Measurements from ENCODE around the gene SCAMP2.
"Not testable (repeated sequence)": the region's sequence is repeated elsewhere in the genome, so short reads cannot be mapped to it uniquely, and the experiment has no call there.

Gene SCAMP2

GRCh38 chr15:74888716-74889115 lies 15.6 kb upstream of the SCAMP2 start:
- in situ Hi-C loops (cut with HindIII; ENCODE audit: low pct_unique_long_range_greater_than_20kb, low sequenced_read_pairs): no loop called here
- DNase-seq (ENCODE audit: low read depth in 1 of 2, low spot score in 1 of 2): no peak

GRCh38 chr15:74887537-74888193 lies 14.5 kb upstream of the SCAMP2 start:
- DNase-seq (ENCODE audit: low read depth in 1 of 2, low spot score in 1 of 2); in situ Hi-C loops (cut with HindIII; ENCODE audit: low pct_unique_long_range_greater_than_20kb, low sequenced_read_pairs): not testable (repeated sequence)

More at GRCh38 chr15:74888716-74889115, 15.6 kb upstream of the SCAMP2 start:
- no peak for TF ChIP-seq JUND (IDR thresholded peaks at IDR 0.05; ENCODE audit: low read depth)

- DNase-seq (ENCODE audit: low read depth in 1 of 2, low spot score in 1 of 2): no peak
- TF ChIP-seq JUND (IDR thresholded peaks at IDR 0.05; ENCODE audit: low read depth): no peak
- in situ Hi-C loops (cut with HindIII; ENCODE audit: low pct_unique_long_range_greater_than_20kb, low sequenced_read_pairs): no loop called here
Observed at GRCh38 chr15:74885461-74885860, 12.3 kb upstream of the SCAMP2 start.

- no peak for TF ChIP-seq JUND (IDR thresholded peaks at IDR 0.05; ENCODE audit: low read depth)
Observed at GRCh38 chr15:74884428-74885223, 11.5 kb upstream of the SCAMP2 start.

GRCh38 chr15:74882528-74882927 lies 9.4 kb upstream of the SCAMP2 start:
- no peak for TF ChIP-seq JUND (IDR thresholded peaks at IDR 0.05; ENCODE audit: low read depth)
- in situ Hi-C loops (cut with HindIII; ENCODE audit: low pct_unique_long_range_greater_than_20kb, low sequenced_read_pairs): no loop called here
- DNase-seq (ENCODE audit: low read depth in 1 of 2, low spot score in 1 of 2): no peak

More at GRCh38 chr15:74884428-74885223, 11.5 kb upstream of the SCAMP2 start:
- in situ Hi-C loops (cut with HindIII; ENCODE audit: low pct_unique_long_range_greater_than_20kb, low sequenced_read_pairs): no loop called here
- no peak for DNase-seq (ENCODE audit: low read depth in 1 of 2, low spot score in 1 of 2)

GRCh38 chr15:74878273-74878672 lies 5.1 kb upstream of the SCAMP2 start:
- in situ Hi-C loops (cut with HindIII; ENCODE audit: low pct_unique_long_range_greater_than_20kb, low sequenced_read_pairs): no loop called here
- TF ChIP-seq JUND (IDR thresholded peaks at IDR 0.05; ENCODE audit: low read depth): no peak
- no peak for DNase-seq (ENCODE audit: low read depth in 1 of 2, low spot score in 1 of 2)

GRCh38 chr15:74873756-74874424 lies 725 bp upstream of the SCAMP2 start:
- in situ Hi-C loops (cut with HindIII; ENCODE audit: low pct_unique_long_range_greater_than_20kb, low sequenced_read_pairs): no loop called here
- DNase-seq (ENCODE audit: low read depth in 1 of 2, low spot score in 1 of 2): no peak

GRCh38 chr15:74872702-74873035 lies 496 bp downstream of the SCAMP2 start:
- TF ChIP-seq JUND (IDR thresholded peaks at IDR 0.05; ENCODE audit: low read depth): no peak
- in situ Hi-C loops (cut with HindIII; ENCODE audit: low pct_unique_long_range_greater_than_20kb, low sequenced_read_pairs): no loop called here

More at GRCh38 chr15:74873756-74874424, 725 bp upstream of the SCAMP2 start:
- TF ChIP-seq JUND (IDR thresholded peaks at IDR 0.05; ENCODE audit: low read depth): no peak

GRCh38 chr15:74870436-74871215 lies 2.5 kb downstream of the SCAMP2 start:
- no peak for TF ChIP-seq JUND (IDR thresholded peaks at IDR 0.05; ENCODE audit: low read depth)
- in situ Hi-C loops (cut with HindIII; ENCODE audit: low pct_unique_long_range_greater_than_20kb, low sequenced_read_pairs): no loop called here
- peak in 1 of 2 experiments; percentile 81 for DNase-seq (ENCODE audit: low read depth in 1 of 2, low spot score in 1 of 2)

More at GRCh38 chr15:74872702-74873035, 496 bp downstream of the SCAMP2 start:
- DNase-seq (ENCODE audit: low read depth in 1 of 2, low spot score in 1 of 2): no peak

- DNase-seq (ENCODE audit: low read depth in 1 of 2, low spot score in 1 of 2): no peak
- in situ Hi-C loops (cut with HindIII; ENCODE audit: low pct_unique_long_range_greater_than_20kb, low sequenced_read_pairs): no loop called here
- TF ChIP-seq JUND (IDR thresholded peaks at IDR 0.05; ENCODE audit: low read depth): no peak
Observed at GRCh38 chr15:74869726-74870407, 3.3 kb downstream of the SCAMP2 start.

- in situ Hi-C loops (cut with HindIII; ENCODE audit: low pct_unique_long_range_greater_than_20kb, low sequenced_read_pairs): no loop called here
- TF ChIP-seq JUND (IDR thresholded peaks at IDR 0.05; ENCODE audit: low read depth): no peak
- DNase-seq (ENCODE audit: low read depth in 1 of 2, low spot score in 1 of 2): no peak
Observed at GRCh38 chr15:74869372-74869725, 3.8 kb downstream of the SCAMP2 start.

GRCh38 chr15:74868059-74868458 lies 5.1 kb downstream of the SCAMP2 start:
- TF ChIP-seq JUND (IDR thresholded peaks at IDR 0.05; ENCODE audit: low read depth): no peak
- no peak for DNase-seq (ENCODE audit: low read depth in 1 of 2, low spot score in 1 of 2)
- in situ Hi-C loops (cut with HindIII; ENCODE audit: low pct_unique_long_range_greater_than_20kb, low sequenced_read_pairs): no loop called here
